HG02610 (cell line): ENCODE data around the gene DOK6.
"Not testable (repeated sequence)": the region's sequence is repeated elsewhere in the genome, so short reads cannot be mapped to it uniquely, and the experiment has no call there.

Source experiments
- ATAC-seq: cut with Tn5 transposase; IDR thresholded peaks from one replicate; pipeline ENCODE4 v1.9.1; 2021; ENCODE audit warnings: mild to moderate bottlenecking, moderate library complexity; ENCODE audit not compliant: unreplicated experiment

DOK6 gene

GRCh38 chr18:69787825-69788547 is 387.3 kb downstream of the DOK6 start:
- no peak for ATAC-seq

DNA sequence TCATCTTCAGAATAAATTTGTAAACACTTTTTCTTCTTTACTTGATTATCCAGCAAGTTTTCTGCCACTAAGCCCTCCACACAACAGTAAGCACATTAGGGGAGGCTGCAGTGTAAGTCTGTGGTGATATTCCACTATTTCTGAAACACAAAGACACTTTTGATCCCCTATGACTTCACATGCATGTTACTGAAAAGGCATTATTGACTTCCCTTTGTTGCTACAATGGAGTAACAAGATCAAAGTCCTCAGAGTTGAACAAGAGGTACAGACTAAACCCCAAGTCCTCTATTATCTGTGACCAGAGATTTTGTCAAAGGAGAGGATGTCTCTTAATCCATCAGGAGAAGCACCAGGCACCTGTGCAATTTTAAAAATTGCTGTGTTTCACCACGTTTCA is 389.1 kb downstream of the DOK6 start:
- ATAC-seq: no peak

DNA sequence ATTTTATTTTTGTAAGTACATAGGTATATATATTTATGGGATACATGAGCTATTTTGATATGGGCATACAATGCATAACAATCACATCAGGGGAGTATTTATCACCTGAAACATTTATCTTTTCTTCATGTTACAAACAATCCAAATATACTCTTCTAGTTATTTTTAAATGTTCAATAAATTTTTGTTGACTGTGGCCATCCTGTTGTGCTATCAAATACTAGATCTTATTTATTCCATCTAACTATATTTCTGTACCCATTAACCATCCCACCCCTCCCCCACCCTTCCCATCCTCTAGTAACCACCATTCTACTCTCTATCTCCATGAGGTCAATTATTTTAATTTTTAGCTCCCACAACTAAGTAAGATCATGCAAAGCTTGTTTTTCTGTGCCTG is 390.0 kb downstream of the DOK6 start:
- ATAC-seq: no peak

DNA sequence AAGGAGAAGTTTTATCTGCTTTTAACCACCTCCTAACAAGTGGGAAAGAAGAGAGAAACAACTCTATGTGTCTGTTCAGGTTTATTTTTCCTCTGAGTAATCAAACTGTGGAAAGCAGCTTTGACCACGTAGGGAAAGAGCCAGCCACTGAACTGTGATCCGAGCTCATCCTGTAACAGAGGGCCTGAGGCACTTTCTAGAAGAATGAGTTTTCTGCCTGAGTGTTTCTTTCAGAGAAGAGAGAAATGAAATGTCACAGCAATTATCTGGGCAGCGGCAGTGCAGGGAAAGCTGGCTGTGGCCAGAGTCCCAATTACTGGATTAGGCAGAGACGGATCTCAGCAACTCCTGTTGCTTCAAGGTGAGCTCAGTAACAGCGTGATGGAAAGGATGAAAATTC is 395.1 kb downstream of the DOK6 start:
- ATAC-seq: no peak

GRCh38 chr18:69804776-69805501 is 404.3 kb downstream of the DOK6 start:
- no peak for ATAC-seq

DNA sequence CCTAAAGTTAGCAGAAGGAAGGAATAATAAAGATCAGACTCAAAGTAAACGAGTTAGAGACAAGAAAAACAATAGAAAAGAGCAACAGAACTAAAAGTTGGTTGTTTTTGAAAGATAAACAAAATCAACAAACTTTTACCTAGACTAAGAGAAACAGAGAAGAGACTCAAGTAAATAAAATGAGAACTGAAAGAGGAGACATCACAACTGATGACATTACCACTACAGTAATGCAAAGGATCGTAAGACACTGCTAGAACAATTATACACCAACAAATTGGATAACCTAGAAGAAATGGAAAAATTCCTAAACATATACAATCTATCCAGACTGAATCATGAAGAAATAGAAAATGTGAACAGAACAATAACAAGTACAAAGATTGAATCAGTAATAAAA is 407.7 kb downstream of the DOK6 start:
- no peak for ATAC-seq

GRCh38 chr18:69813559-69813958 is 412.9 kb downstream of the DOK6 start:
- ATAC-seq: no peak

DNA sequence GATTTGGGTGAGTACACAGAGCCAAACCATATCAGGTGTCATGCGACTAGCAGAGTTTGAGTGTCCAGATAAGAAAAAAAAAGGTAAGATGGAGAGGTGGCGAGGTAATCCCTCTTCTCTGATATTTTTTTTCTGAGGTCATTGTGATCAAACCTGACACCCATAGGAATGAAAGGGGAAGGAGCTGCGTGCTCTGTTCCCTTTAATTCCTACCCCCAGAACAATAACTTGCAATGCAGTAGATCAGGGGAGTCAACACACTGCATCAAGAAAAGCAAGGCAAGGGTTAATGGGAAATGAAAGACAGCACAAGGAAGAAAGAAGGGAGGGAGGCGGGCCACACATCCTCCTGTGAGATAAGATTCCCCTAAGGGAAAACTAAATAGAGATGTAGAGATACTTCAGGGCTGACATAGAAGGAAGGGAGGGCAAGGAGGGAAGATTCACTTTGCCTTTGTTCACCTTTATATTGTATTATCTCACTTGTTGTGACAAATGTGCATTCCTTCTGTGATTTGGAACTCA is 414.2 kb downstream of the DOK6 start:
- no peak for ATAC-seq

- no peak for ATAC-seq
These were observed 416.8 kb downstream of the DOK6 start for GRCh38 chr18:69817335-69817940.

DNA sequence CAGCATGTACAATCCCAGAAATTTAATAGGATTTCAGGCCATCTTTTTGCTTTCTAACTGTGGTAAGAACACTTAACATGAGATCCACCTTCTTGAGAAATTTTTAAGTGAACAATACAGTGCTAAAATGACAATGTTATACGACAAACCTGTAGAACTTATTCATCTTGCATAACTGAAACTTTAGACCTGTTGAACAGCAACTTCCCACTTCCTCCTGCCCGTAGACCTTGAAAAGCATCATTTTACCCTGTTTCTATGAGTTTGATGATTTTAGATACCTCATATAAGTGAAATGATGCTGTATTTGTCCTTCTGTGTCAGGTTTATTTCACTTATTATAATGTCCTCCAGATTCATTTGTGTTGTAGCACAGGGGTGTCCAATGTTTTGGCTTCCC is 418.8 kb downstream of the DOK6 start:
- ATAC-seq: no peak

- ATAC-seq: no peak
These were observed 419.9 kb downstream of the DOK6 start for GRCh38 chr18:69820538-69820937.

- no peak for ATAC-seq
These were observed 429.5 kb downstream of the DOK6 start for GRCh38 chr18:69830189-69830588.

- ATAC-seq: not testable (repeated sequence)
These were observed 434.3 kb downstream of the DOK6 start for GRCh38 chr18:69834980-69835379.

GRCh38 chr18:69838003-69838402 is 437.3 kb downstream of the DOK6 start:
- no peak for ATAC-seq

- ATAC-seq: no peak
These were observed 438.1 kb downstream of the DOK6 start for GRCh38 chr18:69838620-69839411.

- no peak for ATAC-seq
These were observed 438.8 kb downstream of the DOK6 start for GRCh38 chr18:69839497-69839896.

DNA sequence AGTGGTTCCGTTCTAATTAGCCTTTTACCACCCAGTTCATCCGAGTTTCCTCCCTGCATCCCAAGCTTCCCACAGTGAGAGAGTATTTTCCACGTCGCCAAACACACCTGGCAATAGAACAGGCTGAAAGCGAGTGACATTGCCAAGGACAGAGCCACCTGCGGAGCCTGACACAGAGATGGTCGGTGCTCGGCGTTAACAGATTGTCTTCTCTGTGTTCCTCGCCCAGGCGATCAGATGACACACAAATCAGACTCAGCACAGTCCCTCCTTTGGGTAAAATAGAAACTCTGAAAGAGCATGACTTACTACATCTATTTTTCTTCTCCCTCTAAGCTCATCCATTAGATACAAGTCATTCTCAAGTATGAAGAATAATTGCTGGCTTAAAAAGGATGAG is 439.3 kb downstream of the DOK6 start:
- ATAC-seq: no peak

DNA sequence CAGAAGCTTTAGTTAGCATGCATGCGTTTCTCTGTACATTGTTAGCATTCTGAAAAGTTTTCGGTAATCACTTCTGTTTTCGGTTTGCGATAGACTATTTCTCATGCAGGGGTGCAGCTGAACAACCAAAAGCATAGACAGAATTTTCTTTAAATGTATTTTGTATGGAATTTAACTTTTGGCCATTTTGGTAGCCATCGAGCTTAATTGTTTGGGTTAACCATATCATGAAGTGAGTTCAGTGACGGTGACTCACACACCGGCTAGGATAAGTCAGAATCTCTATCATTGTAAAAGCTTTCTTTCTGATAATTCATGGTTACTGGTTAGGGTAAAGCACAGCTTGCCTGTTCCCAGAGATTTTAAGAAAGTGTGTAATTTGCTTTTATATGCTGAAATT is 439.8 kb downstream of the DOK6 start:
- no peak for ATAC-seq

DNA sequence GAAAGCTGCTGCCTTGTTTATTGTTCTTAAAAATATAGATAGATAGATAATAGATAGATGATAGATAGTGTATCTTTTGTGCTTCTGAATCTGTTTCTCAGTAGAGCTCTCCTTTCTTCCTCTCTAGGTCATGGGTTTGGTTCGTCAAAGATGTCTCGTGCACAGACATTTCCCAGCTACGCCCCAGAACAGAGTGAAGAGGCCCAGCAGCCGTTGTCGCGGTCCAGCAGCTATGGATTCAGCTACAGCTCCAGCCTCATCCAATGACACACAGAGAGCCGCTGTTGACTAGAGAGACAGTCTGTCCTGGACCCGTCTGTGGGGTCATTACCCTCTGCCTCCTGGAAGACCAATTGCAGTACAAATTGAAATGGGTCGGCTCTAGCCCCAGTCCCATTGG is 440.4 kb downstream of the DOK6 start:
- ATAC-seq: no peak

GRCh38 chr18:69843015-69843414 is 442.3 kb downstream of the DOK6 start:
- ATAC-seq: no peak

DNA sequence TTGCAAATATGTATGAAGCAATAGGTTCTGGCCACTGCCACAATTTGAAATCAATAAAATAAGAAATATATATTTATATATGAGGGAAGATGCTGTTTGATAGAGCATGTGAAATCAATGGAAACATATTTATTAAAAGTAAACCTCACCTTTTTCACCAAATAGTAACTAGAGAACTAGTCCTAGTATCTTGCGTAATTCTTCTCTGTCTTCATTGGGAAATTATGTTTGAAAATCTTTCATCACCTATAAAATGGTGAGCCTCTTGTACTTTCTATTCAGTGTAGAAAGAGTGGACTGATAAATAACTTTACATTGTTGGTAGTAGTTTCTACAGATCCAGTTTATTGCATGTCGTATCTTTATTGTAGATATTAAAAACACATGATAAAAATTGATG is 444.0 kb downstream of the DOK6 start:
- ATAC-seq: no peak
